Testis (tissue), 2 donors: ENCODE data around the gene EPB41.

Experiments
- POLR2A ChIP-seq: fragments of 450-650 bp; IDR thresholded peaks from one replicate; pipeline ENCODE4 v1.6.1; 2017; ENCODE audit warnings: antibody characterized with exemption, mild to moderate bottlenecking, moderate library complexity
- TF ChIP-seq, protein P1 (sequence below), 3 experiments: fragments of 450-650 bp in 2 of 3; fragments of 200-600 bp in 1 of 3; sonication (generic) in 1 of 3; IDR thresholded peaks; one replicate each; pipeline ENCODE4 v1.5.1; 2016 to 2019; ENCODE audit warnings: antibody characterized with exemption in 3 of 3, mild to moderate bottlenecking in 2 of 3, moderate library complexity in 1 of 3

DNA sequence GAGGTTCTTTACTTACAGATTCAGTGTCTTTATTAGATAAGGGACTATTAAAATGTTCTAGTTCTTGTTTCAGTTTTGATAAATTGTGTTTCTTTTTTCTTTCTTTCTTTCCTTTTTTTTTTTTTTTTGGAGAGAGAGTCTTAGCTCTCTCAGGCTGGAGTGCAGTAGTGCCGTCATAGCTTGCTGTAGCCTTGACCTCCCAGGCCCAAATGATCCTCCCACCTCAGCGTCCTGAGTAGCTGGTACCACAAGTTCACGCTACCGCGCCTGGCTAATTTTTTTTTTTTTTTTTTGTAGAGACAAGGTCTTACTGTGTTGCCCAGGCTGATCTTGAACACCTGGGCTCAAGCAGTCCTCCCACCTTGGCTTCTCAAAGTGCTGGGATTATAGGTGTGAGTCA is 132.8 kb downstream of the EPB41 start:
- TF ChIP-seq, protein P1, sequence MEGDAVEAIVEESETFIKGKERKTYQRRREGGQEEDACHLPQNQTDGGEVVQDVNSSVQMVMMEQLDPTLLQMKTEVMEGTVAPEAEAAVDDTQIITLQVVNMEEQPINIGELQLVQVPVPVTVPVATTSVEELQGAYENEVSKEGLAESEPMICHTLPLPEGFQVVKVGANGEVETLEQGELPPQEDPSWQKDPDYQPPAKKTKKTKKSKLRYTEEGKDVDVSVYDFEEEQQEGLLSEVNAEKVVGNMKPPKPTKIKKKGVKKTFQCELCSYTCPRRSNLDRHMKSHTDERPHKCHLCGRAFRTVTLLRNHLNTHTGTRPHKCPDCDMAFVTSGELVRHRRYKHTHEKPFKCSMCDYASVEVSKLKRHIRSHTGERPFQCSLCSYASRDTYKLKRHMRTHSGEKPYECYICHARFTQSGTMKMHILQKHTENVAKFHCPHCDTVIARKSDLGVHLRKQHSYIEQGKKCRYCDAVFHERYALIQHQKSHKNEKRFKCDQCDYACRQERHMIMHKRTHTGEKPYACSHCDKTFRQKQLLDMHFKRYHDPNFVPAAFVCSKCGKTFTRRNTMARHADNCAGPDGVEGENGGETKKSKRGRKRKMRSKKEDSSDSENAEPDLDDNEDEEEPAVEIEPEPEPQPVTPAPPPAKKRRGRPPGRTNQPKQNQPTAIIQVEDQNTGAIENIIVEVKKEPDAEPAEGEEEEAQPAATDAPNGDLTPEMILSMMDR (IDR thresholded peaks at IDR 0.05), result no peak
- no peak for TF ChIP-seq POLR2A
